ENCODE results near the gene GDF10.

GRCh38 chr10:47349516-47349915 lies 49.5 kb downstream of the GDF10 start:
- no peak for TF ChIP-seq EZH2 (IDR thresholded peaks at IDR 0.05; ENCODE audit: low read length, unreplicated experiment)
- TF ChIP-seq CTCF (conservative IDR thresholded peaks at IDR 0.05; ENCODE audit: low read depth, low read length): no peak
